ENCODE results near the gene RHOBTB3. TPM values are rescaled to one million over a fixed set of nuclear protein-coding genes. Genes with fewer than 3 reads are reported as not detected.
"Not testable (repeated sequence)": the region's sequence is repeated elsewhere in the genome, so short reads cannot be mapped to it uniquely, and the experiment has no call there.

Gene RHOBTB3
- total RNA-seq, 1 donor from 2014 or later: 66.9 TPM

DNA sequence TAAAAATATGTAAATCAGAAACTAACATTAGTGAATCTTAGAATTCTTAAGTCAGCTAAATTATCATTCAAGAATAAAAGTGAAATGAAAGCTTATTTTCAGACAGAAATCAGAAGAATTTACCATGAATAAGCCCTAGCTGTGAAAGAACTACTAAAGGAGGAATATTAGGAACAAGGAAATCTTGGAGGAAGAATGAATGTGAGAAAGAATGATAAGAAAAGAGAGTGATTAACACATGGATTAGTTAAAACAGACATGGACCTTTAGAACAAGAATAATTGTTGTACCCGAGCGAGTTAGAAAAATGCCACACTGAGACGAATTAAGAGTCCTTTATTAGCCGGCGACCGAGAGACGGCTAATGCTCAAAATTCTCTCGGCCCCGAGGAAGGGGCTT, 24.1 kb upstream of the RHOBTB3 start:
- no peak overlapping the region for H3K27ac Mint-ChIP-seq (ENCODE audit: unreplicated experiment)

GRCh38 chr5:95707534-95708188, 23.5 kb upstream of the RHOBTB3 start:
- H3K4me1 Mint-ChIP-seq; DNase-seq (ENCODE audit: low read depth, low spot score); H3K4me3 Mint-ChIP-seq; H3K9me3 Mint-ChIP-seq; H3K27ac Mint-ChIP-seq (ENCODE audit: unreplicated experiment); H3K36me3 Mint-ChIP-seq (ENCODE audit: low read depth): not testable (repeated sequence)
- H3K27me3 Mint-ChIP-seq (ENCODE audit: low read depth): peaks cover 14% of the 10 kb centered on the region

More for the DNA sequence above, 24.1 kb upstream of the RHOBTB3 start:
- Mint-ChIP-seq H3K4me3 (no peak overlapping the region), H3K9me3 (peaks cover 3% of the 10 kb centered on the region), H3K4me1 (peaks cover 6% of the 10 kb centered on the region), H3K27me3 (ENCODE audit: low read depth) (peaks cover 14% of the 10 kb centered on the region), H3K36me3 (ENCODE audit: low read depth) (no peaks in the 10 kb centered on the region)
- TF ChIP-seq, protein P1, sequence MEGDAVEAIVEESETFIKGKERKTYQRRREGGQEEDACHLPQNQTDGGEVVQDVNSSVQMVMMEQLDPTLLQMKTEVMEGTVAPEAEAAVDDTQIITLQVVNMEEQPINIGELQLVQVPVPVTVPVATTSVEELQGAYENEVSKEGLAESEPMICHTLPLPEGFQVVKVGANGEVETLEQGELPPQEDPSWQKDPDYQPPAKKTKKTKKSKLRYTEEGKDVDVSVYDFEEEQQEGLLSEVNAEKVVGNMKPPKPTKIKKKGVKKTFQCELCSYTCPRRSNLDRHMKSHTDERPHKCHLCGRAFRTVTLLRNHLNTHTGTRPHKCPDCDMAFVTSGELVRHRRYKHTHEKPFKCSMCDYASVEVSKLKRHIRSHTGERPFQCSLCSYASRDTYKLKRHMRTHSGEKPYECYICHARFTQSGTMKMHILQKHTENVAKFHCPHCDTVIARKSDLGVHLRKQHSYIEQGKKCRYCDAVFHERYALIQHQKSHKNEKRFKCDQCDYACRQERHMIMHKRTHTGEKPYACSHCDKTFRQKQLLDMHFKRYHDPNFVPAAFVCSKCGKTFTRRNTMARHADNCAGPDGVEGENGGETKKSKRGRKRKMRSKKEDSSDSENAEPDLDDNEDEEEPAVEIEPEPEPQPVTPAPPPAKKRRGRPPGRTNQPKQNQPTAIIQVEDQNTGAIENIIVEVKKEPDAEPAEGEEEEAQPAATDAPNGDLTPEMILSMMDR (conservative IDR thresholded peaks at IDR 0.05): no peak
- no peak for DNase-seq (ENCODE audit: low read depth, low spot score)

GRCh38 chr5:95708876-95709275, 22.3 kb upstream of the RHOBTB3 start:
- H3K36me3 Mint-ChIP-seq (ENCODE audit: low read depth): peaks cover 2% of the 10 kb centered on the region
- peaks cover 6% of the 10 kb centered on the region for H3K4me1 Mint-ChIP-seq
- no peak overlapping the region for H3K4me3 Mint-ChIP-seq
- H3K9me3 Mint-ChIP-seq: peaks cover 6% of the 10 kb centered on the region
- TF ChIP-seq, protein P1 (conservative IDR thresholded peaks at IDR 0.05): no peak
- no peak overlapping the region for H3K27ac Mint-ChIP-seq (ENCODE audit: unreplicated experiment)
- peaks cover 17% of the 10 kb centered on the region for H3K27me3 Mint-ChIP-seq (ENCODE audit: low read depth)
- no peak for DNase-seq (ENCODE audit: low read depth, low spot score)

GRCh38 chr5:95709967-95710650, 21.0 kb upstream of the RHOBTB3 start:
- H3K27ac Mint-ChIP-seq (ENCODE audit: unreplicated experiment): no peak overlapping the region
- DNase-seq (ENCODE audit: low read depth, low spot score): no peak
- TF ChIP-seq, protein P1 (conservative IDR thresholded peaks at IDR 0.05): no peak
- H3K36me3 Mint-ChIP-seq (ENCODE audit: low read depth): peaks cover 2% of the 10 kb centered on the region
- no peak overlapping the region for H3K4me3 Mint-ChIP-seq
- peaks cover 17% of the 10 kb centered on the region for H3K27me3 Mint-ChIP-seq (ENCODE audit: low read depth)
- peaks cover 6% of the 10 kb centered on the region for H3K4me1 Mint-ChIP-seq
- peaks cover 6% of the 10 kb centered on the region for H3K9me3 Mint-ChIP-seq

- not testable (repeated sequence) for H3K36me3 Mint-ChIP-seq (ENCODE audit: low read depth); DNase-seq (ENCODE audit: low read depth, low spot score); H3K4me3 Mint-ChIP-seq; H3K9me3 Mint-ChIP-seq; H3K4me1 Mint-ChIP-seq; H3K27ac Mint-ChIP-seq (ENCODE audit: unreplicated experiment)
- H3K27me3 Mint-ChIP-seq (ENCODE audit: low read depth): peaks cover 17% of the 10 kb centered on the region
Observed at GRCh38 chr5:95710651-95711500, 20.3 kb upstream of the RHOBTB3 start.

DNA sequence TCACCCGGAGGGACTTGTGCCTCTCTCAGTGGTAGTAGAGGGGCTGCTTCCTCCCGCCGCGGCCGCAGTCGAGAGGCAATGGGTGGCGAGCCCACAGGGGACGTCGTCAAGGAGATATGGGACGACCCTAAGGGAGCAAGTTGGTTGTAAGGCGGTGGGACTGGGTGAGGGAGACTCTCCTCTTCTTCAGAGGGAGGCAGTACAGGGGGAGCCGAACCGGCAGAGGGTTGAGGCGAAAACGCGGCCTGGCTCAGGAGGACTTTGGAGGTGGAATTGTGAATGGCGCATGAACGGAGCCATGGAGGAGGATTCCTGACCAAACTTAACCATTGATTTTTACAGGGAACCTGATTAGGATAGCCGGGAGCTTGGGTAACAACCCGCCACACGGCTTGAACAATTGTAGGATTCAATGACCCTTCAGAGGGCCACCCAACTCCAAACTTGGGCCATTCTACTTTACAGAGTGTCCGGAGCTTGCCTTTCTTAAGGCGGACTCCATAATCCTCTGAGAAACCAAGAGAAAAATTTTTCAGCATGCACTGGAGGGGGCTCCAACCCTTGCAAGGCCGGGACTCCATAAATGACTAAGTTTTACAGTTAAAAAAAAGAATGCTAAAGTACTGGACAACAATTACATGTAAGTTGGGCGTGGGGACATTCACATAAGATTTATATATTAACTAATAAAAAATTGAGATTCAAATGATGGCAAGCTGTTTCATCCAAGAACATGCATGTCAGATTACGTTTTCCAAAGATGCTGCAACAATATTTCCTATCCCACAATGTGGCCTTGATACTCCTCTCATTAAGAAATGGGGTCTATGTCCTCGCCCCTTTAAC, 19.4 kb upstream of the RHOBTB3 start:
- H3K27ac Mint-ChIP-seq (ENCODE audit: unreplicated experiment): no peak overlapping the region
- H3K4me1 Mint-ChIP-seq: peaks cover 6% of the 10 kb centered on the region
- no peak overlapping the region for H3K4me3 Mint-ChIP-seq
- no peak for DNase-seq (ENCODE audit: low read depth, low spot score)
- TF ChIP-seq, protein P1 (conservative IDR thresholded peaks at IDR 0.05): no peak
- H3K9me3 Mint-ChIP-seq: peaks cover 6% of the 10 kb centered on the region
- H3K27me3 Mint-ChIP-seq (ENCODE audit: low read depth): peaks cover 17% of the 10 kb centered on the region
- H3K36me3 Mint-ChIP-seq (ENCODE audit: low read depth): peaks cover 2% of the 10 kb centered on the region

Measured in neural crest cell (in vitro differentiated cells).